ENCODE measurements around the gene SAFB. TPM values are rescaled to one million over a fixed set of nuclear protein-coding genes. Genes with fewer than 3 reads are reported as not detected.

The SAFB gene
- total RNA-seq, 2 experiments from 2014 or later: 68.9 to 177 TPM

- no TSS peak for BruUV-seq (replicated peaks)
- Histone ChIP-seq H3K4me2 (ENCODE audit: low read length) (no peak overlapping the region), H4K20me1 (ENCODE audit: insufficient read depth, low read length) (no peaks in the 10 kb centered on the region), H3K27ac (ENCODE audit: low read depth, low read length, poor library complexity, severe bottlenecking) (no peak overlapping the region), H3K9me2 (ENCODE audit: insufficient read depth, low read length) (no peaks in the 10 kb centered on the region), H3K9me3 (ENCODE audit: low read length) (no peaks in the 10 kb centered on the region), H3K4me3 (ENCODE audit: low read depth, low read length, poor library complexity, severe bottlenecking) (no peak overlapping the region), H3K36me3 (ENCODE audit: insufficient read depth, low read length) (peaks cover 34% of the 10 kb centered on the region), H3K79me2 (ENCODE audit: insufficient read depth, low read depth, low read length) (no peaks in the 10 kb centered on the region; the same call in 1 of the 2 replicates), H2AFZ (ENCODE audit: low read length) (no peak overlapping the region), H3K4me1 (ENCODE audit: insufficient read depth, low read length, poor library complexity, severe bottlenecking) (peaks cover 12% of the 10 kb centered on the region)
- ChIA-PET CTCF (ENCODE audit: unreplicated experiment) (no interaction called here), POLR2A (no interaction called here)
- intact Hi-C loops (cut with micrococcal nuclease; ENCODE audit: unreplicated experiment): no loop called here
- DNase-seq (ENCODE audit: low spot score): no peak
- TF ChIP-seq CTCF (conservative IDR thresholded peaks at IDR 0.05; ENCODE audit: low read length): no peak
- no peak for TF ChIP-seq EZH2phosphoT487 (IDR thresholded peaks at IDR 0.05; ENCODE audit: borderline replicate concordance, low read depth, low read length)
Measured at GRCh38 chr19:5676105-5676771, 53.4 kb downstream of the SAFB start.

DNA sequence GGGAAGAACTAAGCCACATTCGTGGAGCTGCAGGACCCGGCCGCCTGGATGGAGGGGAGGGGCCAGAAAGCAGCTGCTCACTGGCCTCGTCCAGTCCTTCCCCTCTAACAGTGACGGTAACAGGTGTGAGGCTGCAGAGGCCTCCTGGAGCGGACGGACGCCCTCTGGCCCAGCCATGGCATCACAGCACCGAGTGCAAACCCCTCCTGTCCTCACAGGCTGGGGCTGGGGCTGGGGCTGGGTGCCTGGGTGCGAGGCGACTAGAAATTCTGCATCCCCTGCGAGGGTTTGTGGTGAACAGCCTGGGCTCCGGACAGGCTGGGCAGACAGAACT lies 53.9 kb downstream of the SAFB start:
- Histone ChIP-seq H3K27ac (ENCODE audit: low read depth, low read length, poor library complexity, severe bottlenecking) (no peak overlapping the region), H3K79me2 (ENCODE audit: insufficient read depth, low read depth, low read length) (no peaks in the 10 kb centered on the region; the same call in 1 of the 2 replicates), H2AFZ (ENCODE audit: low read length) (no peak overlapping the region), H3K9me2 (ENCODE audit: insufficient read depth, low read length) (no peaks in the 10 kb centered on the region), H3K36me3 (ENCODE audit: insufficient read depth, low read length) (peaks cover 29% of the 10 kb centered on the region), H3K9me3 (ENCODE audit: low read length) (no peaks in the 10 kb centered on the region), H4K20me1 (ENCODE audit: insufficient read depth, low read length) (no peaks in the 10 kb centered on the region), H3K4me3 (ENCODE audit: low read depth, low read length, poor library complexity, severe bottlenecking) (no peak overlapping the region), H3K4me1 (ENCODE audit: insufficient read depth, low read length, poor library complexity, severe bottlenecking) (peaks cover 12% of the 10 kb centered on the region), H3K4me2 (ENCODE audit: low read length) (no peak overlapping the region)
- no peak for DNase-seq (ENCODE audit: low spot score)
- intact Hi-C loops (cut with micrococcal nuclease; ENCODE audit: unreplicated experiment): no loop called here
- TF ChIP-seq CTCF (conservative IDR thresholded peaks at IDR 0.05; ENCODE audit: low read length) (no peak), EZH2phosphoT487 (IDR thresholded peaks at IDR 0.05; ENCODE audit: borderline replicate concordance, low read depth, low read length) (no peak)
- CTCF ChIA-PET (ENCODE audit: unreplicated experiment): no interaction called here
- BruUV-seq (replicated peaks): no TSS peak
- POLR2A ChIA-PET: no interaction called here

GRCh38 chr19:5677136-5677535 lies 54.3 kb downstream of the SAFB start:
- Histone ChIP-seq H2AFZ (ENCODE audit: low read length) (no peak overlapping the region), H3K4me3 (ENCODE audit: low read depth, low read length, poor library complexity, severe bottlenecking) (no peak overlapping the region), H3K4me1 (ENCODE audit: insufficient read depth, low read length, poor library complexity, severe bottlenecking) (peaks cover 12% of the 10 kb centered on the region), H4K20me1 (ENCODE audit: insufficient read depth, low read length) (no peaks in the 10 kb centered on the region), H3K9me2 (ENCODE audit: insufficient read depth, low read length) (no peaks in the 10 kb centered on the region), H3K9me3 (ENCODE audit: low read length) (no peaks in the 10 kb centered on the region), H3K4me2 (ENCODE audit: low read length) (no peak overlapping the region), H3K79me2 (ENCODE audit: insufficient read depth, low read depth, low read length) (no peaks in the 10 kb centered on the region; the same call in 1 of the 2 replicates), H3K27ac (ENCODE audit: low read depth, low read length, poor library complexity, severe bottlenecking) (no peak overlapping the region), H3K36me3 (ENCODE audit: insufficient read depth, low read length) (peaks cover 25% of the 10 kb centered on the region)
- no peak for DNase-seq (ENCODE audit: low spot score)
- ChIA-PET POLR2A (no interaction called here), CTCF (ENCODE audit: unreplicated experiment) (no interaction called here)
- BruUV-seq (replicated peaks): no TSS peak
- no peak for TF ChIP-seq EZH2phosphoT487 (IDR thresholded peaks at IDR 0.05; ENCODE audit: borderline replicate concordance, low read depth, low read length)
- TF ChIP-seq CTCF (conservative IDR thresholded peaks at IDR 0.05; ENCODE audit: low read length): no peak
- intact Hi-C loops (cut with micrococcal nuclease; ENCODE audit: unreplicated experiment): no loop called here

Measured in OCI-LY7 (cell line).